Measurements from ENCODE around the gene IRF5.
A peak's percentile ranks its signal among the peaks of the same experiment; 100 is the strongest.

The IRF5 gene

DNA sequence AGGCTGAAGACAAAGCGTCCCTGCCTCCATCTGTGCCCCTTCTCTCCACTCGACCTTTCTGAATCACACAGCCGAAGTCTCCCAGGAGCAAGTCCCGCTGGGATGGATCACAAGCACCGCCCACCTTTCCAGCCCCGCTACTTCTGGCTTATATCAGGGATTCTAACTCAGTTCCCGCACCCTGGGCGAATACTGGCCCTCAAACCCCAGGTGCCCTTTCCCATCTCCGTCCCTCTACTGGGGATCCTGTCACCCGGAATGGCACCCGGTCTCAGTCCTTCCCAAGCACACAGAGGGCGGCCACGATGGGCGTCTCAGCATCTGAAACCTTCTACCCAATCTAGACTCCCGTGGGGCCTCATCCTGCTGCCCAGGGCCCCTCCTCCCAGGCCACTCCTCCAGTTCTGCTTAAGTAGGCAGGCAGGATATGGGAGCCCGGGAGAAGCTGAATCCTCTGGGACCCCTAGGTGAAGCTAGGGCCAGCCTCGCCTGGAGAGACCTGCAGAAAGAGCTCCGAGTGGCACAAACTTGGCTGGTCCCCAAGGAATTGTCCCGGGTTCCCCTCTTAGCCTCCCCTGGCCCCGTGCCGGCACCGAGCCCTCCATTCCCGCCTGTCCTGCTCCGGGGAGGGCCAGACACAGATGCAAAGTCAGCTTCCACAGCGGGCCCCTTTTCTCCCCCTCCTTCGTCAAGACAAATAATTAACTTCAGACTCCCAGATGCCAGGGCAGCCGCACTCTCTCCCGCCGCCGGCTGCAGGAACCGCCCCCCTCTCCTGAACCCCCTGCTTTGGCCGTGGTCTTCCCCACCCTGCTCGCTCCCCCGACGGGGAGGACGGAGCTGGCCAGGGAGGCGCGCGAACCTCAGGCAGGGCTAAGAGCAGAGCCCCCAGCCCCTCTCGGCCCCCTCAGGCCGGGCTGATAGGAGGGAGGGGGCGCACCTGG is 27.8 kb upstream of the IRF5 start (continued):
- TF ChIP-seq, protein P1, sequence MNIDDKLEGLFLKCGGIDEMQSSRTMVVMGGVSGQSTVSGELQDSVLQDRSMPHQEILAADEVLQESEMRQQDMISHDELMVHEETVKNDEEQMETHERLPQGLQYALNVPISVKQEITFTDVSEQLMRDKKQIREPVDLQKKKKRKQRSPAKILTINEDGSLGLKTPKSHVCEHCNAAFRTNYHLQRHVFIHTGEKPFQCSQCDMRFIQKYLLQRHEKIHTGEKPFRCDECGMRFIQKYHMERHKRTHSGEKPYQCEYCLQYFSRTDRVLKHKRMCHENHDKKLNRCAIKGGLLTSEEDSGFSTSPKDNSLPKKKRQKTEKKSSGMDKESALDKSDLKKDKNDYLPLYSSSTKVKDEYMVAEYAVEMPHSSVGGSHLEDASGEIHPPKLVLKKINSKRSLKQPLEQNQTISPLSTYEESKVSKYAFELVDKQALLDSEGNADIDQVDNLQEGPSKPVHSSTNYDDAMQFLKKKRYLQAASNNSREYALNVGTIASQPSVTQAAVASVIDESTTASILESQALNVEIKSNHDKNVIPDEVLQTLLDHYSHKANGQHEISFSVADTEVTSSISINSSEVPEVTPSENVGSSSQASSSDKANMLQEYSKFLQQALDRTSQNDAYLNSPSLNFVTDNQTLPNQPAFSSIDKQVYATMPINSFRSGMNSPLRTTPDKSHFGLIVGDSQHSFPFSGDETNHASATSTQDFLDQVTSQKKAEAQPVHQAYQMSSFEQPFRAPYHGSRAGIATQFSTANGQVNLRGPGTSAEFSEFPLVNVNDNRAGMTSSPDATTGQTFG (tag by site-specific recombination; IDR thresholded peaks at IDR 0.05; ENCODE audit: borderline replicate concordance), result no peak
- TF ChIP-seq HOXA7 (CRISPR knock-in tag; IDR thresholded peaks at IDR 0.05; ENCODE audit: borderline replicate concordance) (no peak), INSM2 (tag by site-specific recombination; IDR thresholded peaks at IDR 0.05) (no peak), SP7 (tag by site-specific recombination; IDR thresholded peaks at IDR 0.05) (no peak), ZNF514 (tag by site-specific recombination; IDR thresholded peaks at IDR 0.05) (no peak), ZNF335 (tag by site-specific recombination; conservative IDR thresholded peaks at IDR 0.05) (peak; percentile 75), PRDM4 (tag by site-specific recombination; IDR thresholded peaks at IDR 0.05) (no peak), ZNF692 (tag by site-specific recombination; IDR thresholded peaks at IDR 0.05) (peak; percentile 28; the same call in 1 of the 2 replicates), SCRT1 (tag by site-specific recombination; IDR thresholded peaks at IDR 0.05; ENCODE audit: borderline replicate concordance) (no peak), ZNF132 (tag by site-specific recombination; IDR thresholded peaks at IDR 0.05; ENCODE audit: borderline replicate concordance) (no peak), ZNF19 (tag by site-specific recombination; IDR thresholded peaks at IDR 0.05; ENCODE audit: low read depth) (no peak), ZNF426 (tag by site-specific recombination; IDR thresholded peaks at IDR 0.05) (no peak), ZFP41 (tag by site-specific recombination; IDR thresholded peaks at IDR 0.05; ENCODE audit: borderline replicate concordance) (no peak), ZNF394 (tag by site-specific recombination; IDR thresholded peaks at IDR 0.05; ENCODE audit: borderline replicate concordance) (peak; percentile 72; the same call in 1 of the 2 replicates), KLF17 (tag by site-specific recombination; IDR thresholded peaks at IDR 0.05) (peak; percentile 61), ZNF626 (tag by site-specific recombination; IDR thresholded peaks at IDR 0.05) (no peak), GLIS1 (tag by site-specific recombination; IDR thresholded peaks at IDR 0.05) (peak; percentile 32; the same call in 1 of the 2 replicates), ZSCAN23 (tag by site-specific recombination; IDR thresholded peaks at IDR 0.05) (no peak), ZNF169 (tag by site-specific recombination; IDR thresholded peaks at IDR 0.05) (no peak), KLF7 (tag by site-specific recombination; IDR thresholded peaks at IDR 0.05; ENCODE audit: borderline replicate concordance) (no peak), ZNF555 (tag by site-specific recombination; conservative IDR thresholded peaks at IDR 0.05) (no peak), ZNF660 (tag by site-specific recombination; IDR thresholded peaks at IDR 0.05) (no peak), ZNF174 (tag by site-specific recombination; IDR thresholded peaks at IDR 0.05) (no peak), ZNF416 (tag by site-specific recombination; IDR thresholded peaks at IDR 0.05) (no peak), ZNF701 (tag by site-specific recombination; IDR thresholded peaks at IDR 0.05) (no peak), KLF9 (tag by site-specific recombination; IDR thresholded peaks at IDR 0.05; ENCODE audit: low read depth) (no peak)
- TF ChIP-seq, protein P2, sequence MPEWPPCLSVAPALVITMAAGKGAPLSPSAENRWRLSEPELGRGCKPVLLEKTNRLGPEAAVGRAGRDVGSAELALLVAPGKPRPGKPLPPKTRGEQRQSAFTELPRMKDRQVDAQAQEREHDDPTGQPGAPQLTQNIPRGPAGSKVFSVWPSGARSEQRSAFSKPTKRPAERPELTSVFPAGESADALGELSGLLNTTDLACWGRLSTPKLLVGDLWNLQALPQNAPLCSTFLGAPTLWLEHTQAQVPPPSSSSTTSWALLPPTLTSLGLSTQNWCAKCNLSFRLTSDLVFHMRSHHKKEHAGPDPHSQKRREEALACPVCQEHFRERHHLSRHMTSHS (tag by site-specific recombination; IDR thresholded peaks at IDR 0.05), result no peak

Measured in HEK293 (cell line).